ENCODE results near the gene GSTM4.
A peak's percentile ranks its signal among the peaks of the same experiment; 100 is the strongest.

GSTM4 gene

DNA sequence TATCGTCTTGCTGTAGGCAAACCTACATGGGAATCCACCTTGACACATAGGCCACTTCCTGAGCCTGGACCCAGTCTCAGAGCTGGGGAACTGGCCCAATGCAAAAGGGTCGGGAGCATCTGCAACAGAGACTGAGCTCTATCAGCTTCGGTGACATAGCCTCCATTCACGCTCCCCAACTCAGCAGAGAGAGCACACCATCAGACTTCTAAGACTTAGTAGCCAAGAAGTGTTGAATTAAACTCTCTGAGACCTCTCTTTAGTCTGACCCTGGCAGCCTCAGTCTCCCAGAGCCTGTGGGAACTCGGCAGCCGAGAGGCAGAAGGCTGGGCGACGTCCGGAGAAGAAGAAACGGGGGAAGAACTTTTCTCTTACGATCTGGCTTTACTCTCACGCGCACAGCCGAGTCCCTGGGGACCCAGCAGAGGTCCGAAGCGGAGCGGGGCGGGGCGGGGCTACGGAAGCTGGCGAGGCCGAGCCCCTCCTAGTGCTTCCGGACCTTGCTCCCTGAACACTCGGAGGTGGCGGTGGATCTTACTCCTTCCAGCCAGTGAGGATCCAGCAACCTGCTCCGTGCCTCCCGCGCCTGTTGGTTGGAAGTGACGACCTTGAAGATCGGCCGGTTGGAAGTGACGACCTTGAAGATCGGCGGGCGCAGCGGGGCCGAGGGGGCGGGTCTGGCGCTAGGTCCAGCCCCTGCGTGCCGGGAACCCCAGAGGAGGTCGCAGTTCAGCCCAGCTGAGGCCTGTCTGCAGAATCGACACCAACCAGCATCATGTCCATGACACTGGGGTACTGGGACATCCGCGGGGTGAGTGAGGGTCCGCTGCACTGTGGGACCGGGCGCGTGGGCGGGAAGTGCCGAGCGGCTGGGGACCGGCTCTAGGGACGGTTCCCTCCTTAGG is at the start of gene GSTM4:
Gene GSTM4 (plus strand): TSS at position 485 of the 905 bp plus-strand sequence. CDS start 291 bp downstream, at position 776.
- peaks cover 8% of the 10 kb centered on the region for H3K36me3 Mint-ChIP-seq (ENCODE audit: insufficient read depth)
- peak within 1 kb of the TSS; percentile 90 for H3K27ac Mint-ChIP-seq (ENCODE audit: low read depth)
- peak within 1 kb of the TSS; percentile 93 for H3K4me3 Mint-ChIP-seq
- peaks cover 14% of the 10 kb centered on the region for H3K27me3 Mint-ChIP-seq
- DNase-seq (ENCODE audit: low spot score in 2 of 2) (no peak), ATAC-seq (replicated peaks; ENCODE audit: extremely low read depth, poor library complexity, severe bottlenecking) (peak; percentile 72)
- no peaks in the 10 kb centered on the region for H3K9me3 Mint-ChIP-seq
- peaks cover 11% of the 10 kb centered on the region for H3K4me1 Mint-ChIP-seq

- Mint-ChIP-seq H3K27ac (ENCODE audit: low read depth) (no peak overlapping the region), H3K4me3 (no peak overlapping the region), H3K9me3 (no peaks in the 10 kb centered on the region), H3K36me3 (ENCODE audit: insufficient read depth) (no peaks in the 10 kb centered on the region), H3K4me1 (no peaks in the 10 kb centered on the region), H3K27me3 (no peaks in the 10 kb centered on the region)
- DNase-seq (ENCODE audit: low spot score in 2 of 2) = no peak
- ATAC-seq (replicated peaks; ENCODE audit: extremely low read depth, poor library complexity, severe bottlenecking) = no peak
Measured at GRCh38 chr1:109609881-109610280, 46.0 kb upstream of the GSTM4 start.

- no peaks in the 10 kb centered on the region for H3K36me3 Mint-ChIP-seq (ENCODE audit: insufficient read depth)
- no peak overlapping the region for H3K27ac Mint-ChIP-seq (ENCODE audit: low read depth)
- H3K9me3 Mint-ChIP-seq = no peaks in the 10 kb centered on the region
- DNase-seq (ENCODE audit: low spot score in 2 of 2) (no peak), ATAC-seq (replicated peaks; ENCODE audit: extremely low read depth, poor library complexity, severe bottlenecking) (no peak)
- H3K27me3 Mint-ChIP-seq = no peaks in the 10 kb centered on the region
- H3K4me3 Mint-ChIP-seq = no peak overlapping the region
- peaks cover under 1% of the 10 kb centered on the region for H3K4me1 Mint-ChIP-seq
Measured at GRCh38 chr1:109610609-109611307, 45.1 kb upstream of the GSTM4 start.

- Mint-ChIP-seq H3K36me3 (ENCODE audit: insufficient read depth) (no peaks in the 10 kb centered on the region), H3K4me1 (peaks cover 4% of the 10 kb centered on the region), H3K27me3 (no peaks in the 10 kb centered on the region), H3K9me3 (no peaks in the 10 kb centered on the region), H3K4me3 (no peak overlapping the region), H3K27ac (ENCODE audit: low read depth) (no peak overlapping the region)
- ATAC-seq (replicated peaks; ENCODE audit: extremely low read depth, poor library complexity, severe bottlenecking) (no peak), DNase-seq (ENCODE audit: low spot score in 2 of 2) (no peak)
Measured at GRCh38 chr1:109611308-109611990, 44.5 kb upstream of the GSTM4 start.

DNA sequence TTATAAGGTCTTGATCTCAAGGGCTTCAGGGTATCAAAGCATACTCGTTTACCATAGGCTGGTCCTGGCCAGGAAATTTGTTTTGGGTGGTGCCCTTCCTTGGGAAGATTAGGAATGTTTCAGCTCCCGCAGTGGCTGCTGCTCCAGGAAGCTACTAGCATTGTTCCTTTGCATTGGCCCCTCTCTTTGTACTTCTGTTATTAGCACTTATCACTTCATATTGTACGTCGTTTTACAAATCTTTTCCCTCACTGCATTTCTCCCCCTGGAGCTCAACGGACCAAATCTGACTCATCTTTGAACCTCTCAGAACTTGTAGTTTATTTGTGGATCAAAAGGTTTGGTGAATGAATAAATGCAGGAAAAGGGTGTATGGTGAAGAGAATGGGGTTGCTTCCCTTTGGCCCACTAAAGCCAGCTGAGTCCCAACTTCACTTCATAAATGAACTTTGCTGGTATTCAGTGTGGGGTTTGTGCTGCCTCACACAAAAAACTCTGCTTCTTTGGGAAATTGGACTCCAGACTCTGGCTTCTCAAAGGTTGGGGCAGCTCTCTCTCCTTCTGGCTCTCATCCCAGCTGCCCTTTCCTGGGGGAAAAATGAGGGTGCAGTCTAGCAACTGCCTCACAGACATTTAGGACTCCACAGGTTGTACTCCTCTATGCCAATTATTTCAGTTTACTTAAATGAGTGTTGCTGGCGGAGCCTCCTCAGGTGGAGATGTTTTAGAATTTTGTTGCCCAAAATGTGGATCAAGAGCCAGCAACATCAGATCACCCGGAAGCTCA is 42.3 kb upstream of the GSTM4 start:
- ATAC-seq (replicated peaks; ENCODE audit: extremely low read depth, poor library complexity, severe bottlenecking) (no peak), DNase-seq (ENCODE audit: low spot score in 2 of 2) (no peak)
- H3K36me3 Mint-ChIP-seq (ENCODE audit: insufficient read depth) = peaks cover 1% of the 10 kb centered on the region
- H3K4me3 Mint-ChIP-seq = no peak overlapping the region
- H3K27me3 Mint-ChIP-seq = no peaks in the 10 kb centered on the region
- no peak overlapping the region for H3K27ac Mint-ChIP-seq (ENCODE audit: low read depth)
- H3K9me3 Mint-ChIP-seq = no peaks in the 10 kb centered on the region
- peaks cover 8% of the 10 kb centered on the region for H3K4me1 Mint-ChIP-seq

- no peak overlapping the region for H3K27ac Mint-ChIP-seq (ENCODE audit: low read depth)
- H3K9me3 Mint-ChIP-seq = no peaks in the 10 kb centered on the region
- ATAC-seq (replicated peaks; ENCODE audit: extremely low read depth, poor library complexity, severe bottlenecking) = no peak
- H3K4me3 Mint-ChIP-seq = no peak overlapping the region
- no peak for DNase-seq (ENCODE audit: low spot score in 2 of 2)
- peaks cover 26% of the 10 kb centered on the region for H3K4me1 Mint-ChIP-seq
- H3K27me3 Mint-ChIP-seq = no peaks in the 10 kb centered on the region
- peaks cover 10% of the 10 kb centered on the region for H3K36me3 Mint-ChIP-seq (ENCODE audit: insufficient read depth)
Measured at GRCh38 chr1:109615879-109616278, 40.0 kb upstream of the GSTM4 start.

DNA sequence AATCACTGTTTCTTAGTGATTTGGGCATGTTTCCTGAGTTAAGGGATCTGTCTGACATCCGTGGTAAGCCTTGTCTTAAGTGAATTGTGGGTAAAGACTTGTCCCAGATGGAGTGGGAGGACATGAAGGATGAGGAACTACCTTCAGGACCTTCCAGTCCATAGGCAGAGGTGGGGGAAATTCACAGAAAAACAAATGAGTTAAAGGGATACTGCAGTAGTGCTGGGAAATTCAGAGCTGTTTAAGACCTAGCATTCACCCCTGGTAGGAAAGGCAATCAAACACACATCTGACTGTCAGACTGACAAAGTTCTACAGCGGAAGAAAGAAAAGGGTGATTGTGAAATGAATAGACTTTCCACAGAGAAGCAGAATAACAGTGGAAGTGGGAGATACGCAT is 39.5 kb upstream of the GSTM4 start:
- peaks cover 27% of the 10 kb centered on the region for H3K4me1 Mint-ChIP-seq
- no peak overlapping the region for H3K27ac Mint-ChIP-seq (ENCODE audit: low read depth)
- ATAC-seq (replicated peaks; ENCODE audit: extremely low read depth, poor library complexity, severe bottlenecking) (no peak), DNase-seq (ENCODE audit: low spot score in 2 of 2) (no peak)
- H3K4me3 Mint-ChIP-seq = no peak overlapping the region
- no peaks in the 10 kb centered on the region for H3K27me3 Mint-ChIP-seq
- H3K36me3 Mint-ChIP-seq (ENCODE audit: insufficient read depth) = peaks cover 10% of the 10 kb centered on the region
- no peaks in the 10 kb centered on the region for H3K9me3 Mint-ChIP-seq

DNA sequence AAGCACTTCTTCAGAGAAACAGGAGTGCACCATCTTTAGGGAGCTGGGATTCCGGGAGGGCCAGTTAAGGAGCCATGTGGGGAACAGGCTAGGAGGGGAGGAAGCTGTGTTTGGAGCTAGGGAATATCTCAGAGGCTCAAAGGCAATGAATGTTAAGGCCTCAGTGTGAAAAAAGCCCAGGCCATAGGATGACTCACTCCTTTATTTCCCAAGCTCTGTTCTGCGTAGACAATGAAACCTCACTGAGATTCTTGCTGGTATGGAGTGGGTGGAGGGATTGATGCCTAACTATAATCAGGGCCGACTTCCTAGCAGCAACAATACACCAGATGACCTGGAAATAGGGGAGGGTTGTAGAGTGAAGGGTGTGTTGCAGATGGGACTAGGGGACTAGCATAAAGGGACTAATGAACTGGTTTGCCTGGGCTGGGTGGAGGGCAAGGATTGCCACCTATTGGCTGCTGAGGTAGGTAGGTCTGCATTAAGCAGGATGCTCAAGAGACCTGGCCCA is 38.6 kb upstream of the GSTM4 start:
- Mint-ChIP-seq H3K36me3 (ENCODE audit: insufficient read depth) (peaks cover 12% of the 10 kb centered on the region), H3K9me3 (no peaks in the 10 kb centered on the region), H3K4me3 (no peak overlapping the region), H3K4me1 (peaks cover 36% of the 10 kb centered on the region), H3K27ac (ENCODE audit: low read depth) (no peak overlapping the region), H3K27me3 (no peaks in the 10 kb centered on the region)
- no peak for ATAC-seq (replicated peaks; ENCODE audit: extremely low read depth, poor library complexity, severe bottlenecking)
- DNase-seq (ENCODE audit: low spot score in 2 of 2) = no peak

- ATAC-seq (replicated peaks; ENCODE audit: extremely low read depth, poor library complexity, severe bottlenecking) = no peak
- Mint-ChIP-seq H3K4me1 (peaks cover 50% of the 10 kb centered on the region), H3K27me3 (no peaks in the 10 kb centered on the region), H3K9me3 (no peaks in the 10 kb centered on the region), H3K36me3 (ENCODE audit: insufficient read depth) (peaks cover 12% of the 10 kb centered on the region), H3K4me3 (peak overlapping the region; percentile 97), H3K27ac (ENCODE audit: low read depth) (peak overlapping the region; percentile 99)
- no peak for DNase-seq (ENCODE audit: low spot score in 2 of 2)
Measured at GRCh38 chr1:109618661-109619575, 37.0 kb upstream of the GSTM4 start.

- DNase-seq (ENCODE audit: low spot score in 2 of 2) (peak; percentile 51 to 52), ATAC-seq (replicated peaks; ENCODE audit: extremely low read depth, poor library complexity, severe bottlenecking) (peak; percentile 21)
- H3K27me3 Mint-ChIP-seq = no peaks in the 10 kb centered on the region
- H3K4me3 Mint-ChIP-seq = peak within 1 kb of the TSS; percentile 97
- peaks cover 12% of the 10 kb centered on the region for H3K36me3 Mint-ChIP-seq (ENCODE audit: insufficient read depth)
- H3K27ac Mint-ChIP-seq (ENCODE audit: low read depth) = peak within 1 kb of the TSS; percentile 99
- no peaks in the 10 kb centered on the region for H3K9me3 Mint-ChIP-seq
- H3K4me1 Mint-ChIP-seq = peaks cover 57% of the 10 kb centered on the region
Measured at GRCh38 chr1:109619576-109620400, 36.1 kb upstream of the GSTM4 start, which contains the start of the genes AMPD2 and GNAT2. AMPD2 (plus strand) TSS chr1:109619837; CDS start chr1:109621176, 1,339 bp downstream. GNAT2 (minus strand) TSS chr1:109619616; CDS start chr1:109612870, 6,746 bp downstream.

All from central memory CD8-positive, alpha-beta T cell (primary cell).